Cardiac fibroblast (primary cell): Measurements from ENCODE around the gene DIDO1.
A peak's percentile ranks its signal among the peaks of the same experiment; 100 is the strongest.

Experiments
- DNase-seq, 2 donors: peaks; one replicate each; pipeline versions ENCODE4 v3.0.0 to v3.0.0-alpha.2; 2010; ENCODE audit warnings: low read depth in 2 of 2
- H3K4me3 ChIP-seq, 2 donors: replicated peaks in 1 of 2; 1 replicate in 1 of 2; 2 replicates in 1 of 2; pipeline ENCODE4 v1.5.1; 2011; ENCODE audit warnings: low read depth in 2 of 2, low read length in 2 of 2, mild to moderate bottlenecking in 2 of 2, moderate library complexity in 1 of 2
- TF ChIP-seq, protein P1 (sequence below): IDR thresholded peaks from one replicate; pipeline ENCODE4 v1.5.1; 2011; ENCODE audit warnings: low read depth, mild to moderate bottlenecking, low read length, inconsistent platforms

DIDO1 gene

DNA sequence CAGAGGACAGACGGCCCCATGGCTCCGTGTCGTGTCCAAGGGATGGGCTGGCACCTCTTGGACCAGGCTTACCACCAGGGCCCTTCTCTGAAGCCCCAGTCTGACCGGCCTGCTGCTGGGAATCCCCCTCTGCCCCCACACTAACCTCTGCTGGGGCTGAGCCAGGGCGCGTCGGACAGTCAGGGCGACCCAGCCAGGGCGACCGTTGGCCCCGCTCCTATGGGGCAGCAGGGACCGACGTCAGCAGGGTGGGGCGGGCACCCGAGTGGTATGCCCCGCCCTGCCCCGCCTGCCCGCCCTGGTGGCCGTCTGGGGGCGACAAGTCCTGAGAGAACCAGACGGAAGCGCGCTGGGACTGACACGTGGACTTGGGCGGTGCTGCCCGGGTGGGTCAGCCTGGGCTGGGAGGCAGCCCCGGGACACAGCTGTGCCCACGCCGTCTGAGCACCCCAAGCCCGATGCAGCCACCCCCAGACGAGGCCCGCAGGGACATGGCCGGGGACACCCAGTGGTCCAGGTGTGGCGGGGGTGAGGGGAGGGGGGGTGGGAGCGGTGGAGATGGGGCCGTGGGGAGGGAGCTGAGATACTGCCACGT, 26.2 kb upstream of the DIDO1 start, which contains the start of gene SLC17A9:
SLC17A9 (plus strand) TSS at position 337 of the 595 bp plus-strand sequence; CDS start at position 459, 122 bp downstream.
- H3K4me3 ChIP-seq: peak within 1 kb of the TSS; percentile 5 to 51
- DNase-seq: peak; percentile 36
- TF ChIP-seq, protein P1, sequence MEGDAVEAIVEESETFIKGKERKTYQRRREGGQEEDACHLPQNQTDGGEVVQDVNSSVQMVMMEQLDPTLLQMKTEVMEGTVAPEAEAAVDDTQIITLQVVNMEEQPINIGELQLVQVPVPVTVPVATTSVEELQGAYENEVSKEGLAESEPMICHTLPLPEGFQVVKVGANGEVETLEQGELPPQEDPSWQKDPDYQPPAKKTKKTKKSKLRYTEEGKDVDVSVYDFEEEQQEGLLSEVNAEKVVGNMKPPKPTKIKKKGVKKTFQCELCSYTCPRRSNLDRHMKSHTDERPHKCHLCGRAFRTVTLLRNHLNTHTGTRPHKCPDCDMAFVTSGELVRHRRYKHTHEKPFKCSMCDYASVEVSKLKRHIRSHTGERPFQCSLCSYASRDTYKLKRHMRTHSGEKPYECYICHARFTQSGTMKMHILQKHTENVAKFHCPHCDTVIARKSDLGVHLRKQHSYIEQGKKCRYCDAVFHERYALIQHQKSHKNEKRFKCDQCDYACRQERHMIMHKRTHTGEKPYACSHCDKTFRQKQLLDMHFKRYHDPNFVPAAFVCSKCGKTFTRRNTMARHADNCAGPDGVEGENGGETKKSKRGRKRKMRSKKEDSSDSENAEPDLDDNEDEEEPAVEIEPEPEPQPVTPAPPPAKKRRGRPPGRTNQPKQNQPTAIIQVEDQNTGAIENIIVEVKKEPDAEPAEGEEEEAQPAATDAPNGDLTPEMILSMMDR: no peak

- TF ChIP-seq, protein P1: no peak
- DNase-seq: no peak
- peak overlapping the region in 1 of 2 donors; percentile 51 for H3K4me3 ChIP-seq
Measured at GRCh38 chr20:62951896-62952372, 25.6 kb upstream of the DIDO1 start.

DNA sequence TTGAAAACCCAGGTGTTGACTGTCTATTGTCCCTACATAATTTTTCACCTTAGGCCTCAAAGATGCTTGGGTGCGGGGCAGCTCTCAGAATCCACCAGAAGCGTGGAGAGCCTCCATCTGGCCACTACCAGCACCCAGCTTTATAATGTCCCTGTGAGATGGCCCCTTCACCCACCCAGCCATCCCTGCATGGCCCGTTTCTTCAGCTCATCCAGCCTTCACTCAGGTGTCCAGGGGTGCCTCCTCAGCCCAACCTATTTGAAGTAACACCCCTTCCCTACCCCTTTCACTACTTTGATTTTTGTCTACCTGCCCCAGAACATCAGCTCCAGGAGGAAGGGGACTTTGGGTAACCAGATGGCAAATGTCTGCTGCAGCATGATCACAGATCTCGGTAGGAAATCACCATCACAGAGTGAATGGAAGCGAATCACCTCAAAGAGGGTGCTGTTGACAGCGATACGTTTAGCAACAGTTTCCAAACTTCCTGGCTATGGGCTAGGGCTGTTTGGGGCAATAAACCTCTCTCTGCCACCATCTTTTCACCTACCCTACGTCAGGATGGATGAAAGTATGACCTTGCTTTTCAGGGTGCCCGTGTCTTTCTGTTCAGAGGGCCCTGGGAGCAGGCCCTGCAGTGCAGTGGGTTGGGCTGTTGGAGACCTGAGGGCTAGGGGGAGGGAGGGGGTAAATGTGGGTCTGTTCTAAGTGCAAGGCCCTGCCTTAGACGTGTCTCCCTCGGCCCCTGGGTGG, 25.0 kb upstream of the DIDO1 start:
- no peak overlapping the region for H3K4me3 ChIP-seq
- no peak for DNase-seq
- TF ChIP-seq, protein P1: no peak

DNA sequence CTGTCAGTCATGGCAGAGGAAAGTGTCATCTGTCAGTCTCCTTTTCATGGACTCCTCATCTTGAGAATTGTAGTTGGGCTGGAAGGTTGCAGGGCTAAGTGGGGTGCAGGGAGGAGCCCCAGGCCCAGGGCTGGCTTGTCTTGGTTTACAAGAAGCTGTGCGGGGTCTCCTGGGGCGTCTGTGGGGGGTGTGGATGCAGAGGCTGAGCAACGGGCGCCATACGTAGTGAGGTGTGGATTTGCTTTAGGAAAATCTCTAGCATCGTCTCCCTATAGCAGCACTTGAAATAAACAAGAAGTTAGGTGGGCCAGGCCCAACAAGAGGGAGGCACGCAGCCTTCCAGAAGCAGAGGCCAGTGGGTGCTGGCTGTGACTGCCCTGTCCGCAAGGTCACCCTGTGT, 24.4 kb upstream of the DIDO1 start:
- H3K4me3 ChIP-seq: no peak overlapping the region
- TF ChIP-seq, protein P1: no peak
- no peak for DNase-seq

DNA sequence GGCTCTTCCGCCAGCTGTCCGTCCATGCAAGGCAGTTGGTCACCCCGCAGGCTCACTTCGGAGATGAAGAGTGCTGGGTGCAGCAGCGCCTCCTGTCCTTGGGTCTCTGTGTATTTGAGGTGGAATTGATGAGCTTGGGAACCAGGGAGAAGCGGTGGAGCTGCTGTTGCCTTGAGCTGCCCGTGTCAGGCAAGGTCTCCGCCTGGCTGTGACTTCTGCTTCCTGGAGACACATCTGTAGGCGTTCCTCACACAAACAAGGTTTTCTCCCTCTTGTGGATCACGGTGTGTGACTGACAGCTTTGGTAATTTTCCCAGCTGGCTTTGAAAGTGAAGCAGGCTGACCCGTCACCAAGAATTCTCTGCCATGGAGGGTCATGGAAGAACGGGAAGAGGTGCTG, 23.7 kb upstream of the DIDO1 start:
- TF ChIP-seq, protein P1: no peak
- DNase-seq: no peak
- H3K4me3 ChIP-seq: no peak overlapping the region

DNA sequence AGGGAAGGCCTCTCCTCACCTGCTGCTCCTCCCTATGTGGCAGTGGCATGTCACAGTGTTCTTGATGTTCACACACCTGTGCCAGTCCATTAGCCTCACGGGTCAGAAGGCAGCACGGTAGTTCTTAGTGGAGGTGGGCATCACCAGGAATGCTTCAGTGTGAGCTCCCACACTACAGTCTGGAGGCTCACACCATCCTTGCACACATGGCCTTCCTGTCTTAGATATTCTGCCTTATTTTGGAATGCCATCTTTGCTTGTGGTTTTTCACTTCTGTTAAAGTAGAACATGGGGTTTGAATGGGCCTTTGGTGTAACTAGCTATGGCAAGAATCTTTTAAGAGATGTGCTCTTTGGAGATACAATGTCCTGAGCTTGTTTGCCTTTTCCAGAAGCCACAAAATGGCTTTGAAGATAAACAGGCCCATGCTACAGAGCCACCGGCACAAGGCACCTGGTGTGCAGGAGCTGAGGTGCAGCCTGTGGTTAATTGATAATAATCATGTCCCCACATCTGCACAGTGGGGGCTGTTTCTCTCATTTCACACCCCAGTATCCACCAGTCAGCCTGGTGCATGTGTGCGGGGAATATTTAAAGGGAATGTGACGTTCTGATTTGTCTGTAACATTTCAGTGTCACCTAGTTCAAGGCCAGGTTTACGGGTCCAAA, 23.0 kb upstream of the DIDO1 start:
- TF ChIP-seq, protein P1: no peak
- no peak overlapping the region for H3K4me3 ChIP-seq
- no peak for DNase-seq
